SK-N-MC (cell line): ENCODE results near the gene WDR87.
"Not testable (repeated sequence)": the region's sequence is repeated elsewhere in the genome, so short reads cannot be mapped to it uniquely, and the experiment has no call there.

Experiments used
- DNase-seq: peaks from one replicate; pipeline ENCODE4 v3.0.0-alpha.2; 2011; ENCODE audit warnings: low read depth, low spot score
- H3K27ac ChIP-seq: fragments of 200-600 bp; sonication (generic); 2 replicates; pipeline ENCODE4 v1.5.1; 2016; ENCODE audit warnings: mixed run types
- H3K36me3 ChIP-seq: fragments of 200-600 bp; sonication (generic); 2 replicates; pipeline ENCODE4 v1.6.1; 2017; ENCODE audit warnings: antibody characterized with exemption, low read length, mixed read lengths; ENCODE audit not compliant: insufficient read depth
- H3K4me3 ChIP-seq: fragments of 200-600 bp; sonication (generic); 2 replicates; pipeline ENCODE4 v1.5.1; 2016
- H3K9ac ChIP-seq: fragments of 200-600 bp; sonication (generic); 2 replicates; pipeline ENCODE4 v1.8.0; 2017; ENCODE audit warnings: mixed run types, mixed read lengths; ENCODE audit not compliant: insufficient read length
- H3K9me3 ChIP-seq: fragments of 200-600 bp; sonication (generic); 2 replicates; pipeline ENCODE4 v1.6.1; 2017; ENCODE audit warnings: low read depth, mild to moderate bottlenecking, antibody characterized with exemption, low read length, moderate library complexity, mixed read lengths
- EZH2 ChIP-seq: fragments of 200-600 bp; sonication (generic); IDR thresholded peaks from one replicate; pipeline ENCODE4 v1.6.1; 2017; ENCODE audit warnings: antibody characterized with exemption
- FOXP2 ChIP-seq: optimal IDR thresholded peaks from 2 replicates; pipeline ENCODE3; 2011; ENCODE audit warnings: mild to moderate bottlenecking, moderate library complexity; ENCODE audit not compliant: insufficient read depth; ENCODE audit errors: extremely low read length, control extremely low read depth
- POLR2AphosphoS5 ChIP-seq: IDR thresholded peaks from 2 replicates; pipeline ENCODE4 v1.6.1; 2012; ENCODE audit warnings: mild to moderate bottlenecking, low read depth, low read length, borderline replicate concordance

WDR87 gene

DNA sequence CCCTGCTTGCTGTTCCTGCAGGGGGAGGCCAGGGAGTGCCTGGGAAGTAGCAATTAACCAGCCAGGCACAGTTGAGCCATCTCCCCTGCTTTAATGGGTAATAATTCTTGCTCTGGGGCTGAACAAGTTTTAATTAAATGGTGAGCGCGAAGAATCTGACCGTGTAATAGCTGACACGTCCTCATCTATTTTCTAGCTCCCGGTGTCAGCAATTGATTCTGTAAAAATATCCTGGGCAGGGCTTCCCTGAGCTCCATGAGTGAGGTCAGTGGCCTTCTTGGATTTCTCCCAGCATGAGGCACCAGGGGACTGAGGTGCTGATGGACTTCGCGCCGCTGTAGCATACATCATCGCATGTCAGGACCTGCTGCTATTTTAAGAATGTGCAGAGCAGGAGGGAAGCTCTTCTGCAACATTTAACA, 27.6 kb upstream of the WDR87 start:
- H3K9ac ChIP-seq, result no peak overlapping the region
- no peaks in the 10 kb centered on the region for H3K36me3 ChIP-seq
- H3K4me3 ChIP-seq, result no peak overlapping the region
- no peak for TF ChIP-seq EZH2
- TF ChIP-seq POLR2AphosphoS5, result no peak
- TF ChIP-seq FOXP2, result no peak
- no peak overlapping the region for H3K27ac ChIP-seq
- no peak for DNase-seq
- H3K9me3 ChIP-seq, result peaks cover 2% of the 10 kb centered on the region; the same call in 1 of the 2 replicates

DNA sequence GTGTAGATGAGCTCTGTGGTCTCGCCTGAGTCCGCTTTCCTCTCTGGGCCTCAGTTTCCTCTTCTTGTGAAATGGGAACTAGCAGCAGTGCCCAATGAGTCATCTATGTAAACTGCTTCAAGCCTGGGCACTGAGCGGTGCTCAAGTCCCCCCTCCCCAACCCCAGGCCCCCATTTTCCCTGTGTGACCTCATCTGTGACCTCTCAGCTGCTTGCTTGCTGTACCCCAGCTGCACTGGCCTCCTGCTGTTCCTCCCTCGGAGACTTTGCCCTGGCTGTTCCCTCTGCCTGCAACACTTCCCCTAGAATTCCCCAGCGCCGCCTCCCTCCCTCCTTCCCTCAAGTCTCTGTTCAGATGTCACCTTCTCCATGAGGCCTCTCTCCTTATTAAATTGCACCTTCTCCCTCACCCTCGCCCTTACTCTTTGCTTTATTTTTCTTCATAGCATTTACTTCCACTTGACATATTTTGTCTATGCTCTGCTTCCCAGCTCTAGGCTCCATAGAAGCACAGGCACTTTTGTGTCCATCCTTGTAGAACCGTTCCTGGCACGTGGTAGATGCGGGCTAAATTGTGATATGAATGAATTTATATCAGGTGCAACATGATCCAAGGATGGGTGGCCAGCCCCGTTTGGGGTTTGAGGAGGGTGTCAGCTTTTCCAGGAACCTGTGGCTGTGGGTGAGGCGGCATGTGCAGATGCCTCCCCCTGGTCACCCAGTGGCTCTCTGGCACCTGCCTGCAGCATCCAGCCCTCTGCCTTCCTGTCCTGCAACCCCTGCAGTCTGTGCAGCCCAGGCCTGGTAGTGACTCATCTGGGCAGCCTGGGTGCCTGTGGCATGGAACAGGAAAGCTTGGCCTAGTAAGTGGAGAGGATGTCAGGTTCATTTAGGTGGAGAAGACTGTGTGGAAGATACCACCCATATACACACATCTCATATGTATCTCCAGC, 26.9 kb upstream of the WDR87 start:
- no peak overlapping the region for H3K4me3 ChIP-seq
- no peak overlapping the region for H3K27ac ChIP-seq
- DNase-seq, result no peak
- no peak overlapping the region for H3K9ac ChIP-seq
- no peak for TF ChIP-seq POLR2AphosphoS5
- no peak for TF ChIP-seq EZH2
- TF ChIP-seq FOXP2, result no peak
- H3K36me3 ChIP-seq, result no peaks in the 10 kb centered on the region
- peaks cover 2% of the 10 kb centered on the region; the same call in 1 of the 2 replicates for H3K9me3 ChIP-seq

DNA sequence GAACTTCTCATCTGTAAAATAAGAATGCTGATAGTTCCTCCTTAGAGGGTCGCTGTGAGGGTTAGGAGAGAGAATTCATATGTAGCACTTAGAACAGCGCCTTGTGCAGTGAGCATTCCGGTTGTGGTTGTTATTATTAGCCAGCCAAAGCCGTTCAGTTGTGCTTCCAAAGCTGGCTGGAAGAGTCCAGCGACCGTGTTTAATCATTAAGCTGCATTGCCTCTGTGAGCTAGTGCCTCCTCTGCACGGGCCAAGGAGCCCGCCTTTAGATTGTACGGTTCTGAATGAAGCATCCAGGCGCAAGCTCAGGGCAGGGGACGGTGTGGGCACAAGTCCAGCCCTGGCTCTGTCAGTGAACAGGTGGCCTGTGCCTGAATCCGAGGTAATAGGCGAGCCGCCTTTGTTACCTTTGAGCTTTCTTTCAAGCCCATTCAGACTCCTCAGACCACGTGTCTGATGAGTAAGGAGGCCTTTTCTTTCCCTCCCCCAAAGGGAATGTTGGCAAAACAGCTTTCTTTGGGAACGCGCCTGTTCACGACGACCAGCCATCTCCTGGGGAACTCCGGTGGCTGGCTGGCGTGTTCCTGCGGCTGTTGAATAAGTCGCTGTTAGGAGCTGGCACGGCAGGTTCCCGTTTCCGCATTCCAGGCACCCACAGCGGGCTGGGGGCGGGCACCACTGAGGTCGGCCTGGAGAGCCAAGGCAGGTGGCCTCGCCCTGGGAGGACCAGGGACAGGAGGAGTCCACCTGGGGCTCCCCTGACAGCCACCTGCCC, 25.7 kb upstream of the WDR87 start:
- H3K4me3 ChIP-seq, result no peak overlapping the region
- no peak for DNase-seq
- H3K9ac ChIP-seq, result no peak overlapping the region
- H3K9me3 ChIP-seq, result peaks cover 2% of the 10 kb centered on the region; the same call in 1 of the 2 replicates
- TF ChIP-seq POLR2AphosphoS5 (no peak), FOXP2 (no peak), EZH2 (no peak)
- no peaks in the 10 kb centered on the region for H3K36me3 ChIP-seq
- no peak overlapping the region for H3K27ac ChIP-seq

DNA sequence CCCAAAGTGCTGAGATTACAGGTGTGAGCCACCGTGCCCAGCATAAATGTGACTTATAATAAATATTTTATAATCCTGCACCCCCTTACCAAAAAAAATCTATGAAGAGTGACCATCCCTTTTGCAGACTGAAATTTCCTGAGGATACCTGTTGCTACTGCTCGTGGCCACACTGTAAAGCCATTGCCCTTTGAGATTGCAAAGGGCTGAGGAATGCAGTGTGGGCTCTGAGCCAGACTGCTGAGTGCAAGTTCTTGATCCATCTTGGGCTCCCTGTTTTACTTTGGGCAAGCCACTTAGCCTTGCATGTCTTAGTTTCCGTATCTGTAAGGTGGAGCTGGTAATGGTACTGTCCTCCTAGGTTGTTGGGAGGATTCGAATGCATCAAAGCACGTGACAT, 24.0 kb upstream of the WDR87 start:
- DNase-seq, result no peak
- TF ChIP-seq POLR2AphosphoS5 (no peak), FOXP2 (no peak), EZH2 (no peak)
- Histone ChIP-seq H3K9me3 (peaks cover 2% of the 10 kb centered on the region; the same call in 1 of the 2 replicates), H3K27ac (no peak overlapping the region), H3K4me3 (no peak overlapping the region), H3K9ac (no peak overlapping the region), H3K36me3 (no peaks in the 10 kb centered on the region)

DNA sequence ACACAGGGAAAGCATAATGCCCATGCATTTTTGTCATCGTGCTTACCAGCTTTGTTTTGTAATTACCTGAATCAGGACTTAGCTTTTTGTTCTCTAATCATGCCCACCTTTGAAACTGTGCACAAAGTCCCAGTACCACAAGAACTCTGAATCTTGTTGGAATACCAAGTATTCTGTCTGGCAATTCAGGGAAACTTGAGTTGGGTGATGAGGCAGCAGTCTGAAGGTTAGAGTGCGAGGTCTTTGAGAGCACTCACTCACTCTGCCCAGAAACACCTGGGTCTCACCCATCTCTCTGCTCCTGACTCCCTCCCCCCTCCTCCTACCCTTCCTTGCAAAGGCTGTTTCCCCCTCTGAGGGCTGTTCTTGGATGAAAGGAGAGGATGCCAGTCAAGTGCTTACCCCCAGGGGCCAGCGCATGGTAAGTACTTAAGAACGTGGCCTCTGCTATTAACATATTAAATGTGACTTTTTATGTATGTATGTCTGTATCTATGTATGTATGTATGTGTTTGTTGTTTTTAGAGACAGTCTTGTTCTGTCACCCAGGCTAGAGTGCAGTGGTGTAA, 23.0 kb upstream of the WDR87 start:
- no peaks in the 10 kb centered on the region for H3K9me3 ChIP-seq
- TF ChIP-seq FOXP2, result no peak
- TF ChIP-seq POLR2AphosphoS5, result no peak
- no peak for TF ChIP-seq EZH2
- no peak overlapping the region for H3K4me3 ChIP-seq
- no peak overlapping the region for H3K9ac ChIP-seq
- no peak overlapping the region for H3K27ac ChIP-seq
- DNase-seq, result no peak
- H3K36me3 ChIP-seq, result no peaks in the 10 kb centered on the region

DNA sequence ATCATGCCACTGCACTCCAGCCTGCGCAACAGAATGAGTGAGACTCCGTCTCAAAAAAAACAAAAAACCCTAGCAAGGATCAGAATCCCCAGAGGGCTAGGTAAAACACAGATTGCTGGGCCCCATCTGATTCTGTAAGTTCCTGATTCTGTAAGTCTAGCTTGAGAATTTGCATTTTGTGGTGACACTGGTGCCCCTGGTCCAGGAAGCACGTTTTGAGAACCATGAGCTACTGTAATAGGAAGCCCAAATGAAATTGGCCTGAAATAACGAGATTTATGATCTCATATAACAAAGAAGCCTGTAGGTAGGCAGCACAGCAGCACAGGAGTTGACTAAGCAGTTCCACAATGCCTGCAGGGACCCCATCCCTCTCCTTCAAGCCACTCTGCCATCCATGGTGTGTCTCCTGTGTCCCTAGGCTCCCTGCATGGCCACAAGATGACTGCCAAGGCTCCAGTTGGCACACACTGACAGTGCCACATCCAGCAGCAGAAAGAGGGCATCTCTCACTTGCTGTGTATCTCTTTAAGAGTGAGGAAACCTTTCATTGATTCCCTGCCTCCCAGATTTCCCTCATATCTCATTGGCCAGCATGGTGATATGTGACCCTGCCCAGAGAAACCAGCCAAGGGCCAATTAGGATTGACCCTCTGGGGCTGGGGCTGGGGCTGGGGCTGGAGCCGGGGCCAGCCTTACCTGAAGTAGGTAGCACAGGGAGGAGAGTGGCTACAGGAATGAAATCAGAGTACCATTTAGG, 22.3 kb upstream of the WDR87 start:
- no peaks in the 10 kb centered on the region for H3K36me3 ChIP-seq
- H3K27ac ChIP-seq, result no peak overlapping the region
- no peak overlapping the region for H3K9ac ChIP-seq
- H3K9me3 ChIP-seq, result no peaks in the 10 kb centered on the region
- no peak for TF ChIP-seq EZH2
- no peak for DNase-seq
- H3K4me3 ChIP-seq, result no peak overlapping the region

DNA sequence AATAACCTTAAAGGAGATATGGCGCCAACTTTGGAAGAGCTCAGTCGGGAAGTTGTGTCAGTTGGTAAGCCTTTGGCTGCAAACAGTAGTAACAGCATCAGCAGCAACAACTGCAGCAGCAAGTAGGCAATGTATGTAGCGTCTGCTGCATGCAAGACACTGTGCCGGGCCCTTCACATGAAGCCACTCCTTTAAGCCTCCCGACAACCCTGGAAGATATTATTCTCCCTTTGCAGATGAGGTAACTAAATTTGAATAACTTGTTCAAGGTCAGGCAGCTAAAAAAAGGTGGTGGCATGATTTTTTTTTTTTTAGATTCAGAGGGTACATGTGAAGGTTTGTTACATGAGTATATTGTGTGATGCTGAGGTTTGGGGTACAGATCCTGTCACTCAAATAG, 20.3 kb upstream of the WDR87 start:
- no peak overlapping the region for H3K4me3 ChIP-seq
- no peak overlapping the region for H3K9ac ChIP-seq
- H3K27ac ChIP-seq, result no peak overlapping the region
- no peaks in the 10 kb centered on the region for H3K36me3 ChIP-seq
- no peak for DNase-seq
- TF ChIP-seq POLR2AphosphoS5, result no peak
- H3K9me3 ChIP-seq, result no peaks in the 10 kb centered on the region

DNA sequence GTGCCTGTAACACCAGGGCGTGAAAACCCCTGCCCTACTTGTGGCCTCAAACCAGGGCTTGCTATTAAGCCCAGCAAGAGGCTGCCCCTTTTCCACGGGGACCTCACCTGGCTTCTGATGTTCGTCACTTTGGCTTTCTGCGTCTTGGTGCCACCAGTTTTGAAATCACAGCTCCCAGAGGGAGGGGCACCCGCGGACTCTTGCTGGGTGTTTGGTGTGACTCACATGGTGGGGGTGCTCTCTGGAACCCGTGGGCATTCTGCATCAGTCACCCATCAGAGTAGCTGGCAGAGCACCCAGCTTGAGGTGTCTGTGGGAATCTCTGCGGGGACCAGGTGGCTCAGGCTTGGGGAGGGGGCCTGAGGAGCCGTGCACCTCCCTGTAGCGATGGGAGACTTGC, 19.9 kb upstream of the WDR87 start:
- Histone ChIP-seq H3K4me3 (no peak overlapping the region), H3K9ac (no peak overlapping the region), H3K9me3 (no peaks in the 10 kb centered on the region), H3K27ac (no peak overlapping the region), H3K36me3 (no peaks in the 10 kb centered on the region)
- DNase-seq, result no peak
- TF ChIP-seq EZH2, result no peak
- TF ChIP-seq FOXP2, result no peak
- TF ChIP-seq POLR2AphosphoS5, result no peak

DNA sequence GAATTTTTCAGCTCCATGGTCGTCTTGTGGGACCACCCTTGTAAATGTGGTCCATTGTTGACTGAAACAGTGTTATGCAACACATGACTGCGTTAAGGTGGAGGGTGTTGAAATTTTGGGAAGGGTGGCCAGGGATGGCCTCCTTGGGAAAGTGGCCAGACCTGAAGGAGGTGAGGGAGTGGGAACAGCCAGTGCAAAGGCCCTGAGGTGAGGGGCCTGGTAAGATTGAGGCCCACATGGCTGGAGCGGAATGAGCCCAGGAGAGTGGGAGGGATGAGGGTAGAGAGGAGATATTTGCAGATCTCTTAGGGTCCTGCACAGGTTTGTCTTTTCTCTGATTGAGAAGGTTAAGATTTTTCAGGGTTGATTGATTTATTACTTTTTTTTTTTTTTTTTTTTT, 18.8 kb upstream of the WDR87 start:
- Histone ChIP-seq H3K9me3 (no peaks in the 10 kb centered on the region), H3K36me3 (no peaks in the 10 kb centered on the region), H3K4me3 (no peak overlapping the region), H3K27ac (no peak overlapping the region), H3K9ac (no peak overlapping the region)
- TF ChIP-seq POLR2AphosphoS5, result no peak
- TF ChIP-seq EZH2, result no peak
- no peak for TF ChIP-seq FOXP2
- no peak for DNase-seq

DNA sequence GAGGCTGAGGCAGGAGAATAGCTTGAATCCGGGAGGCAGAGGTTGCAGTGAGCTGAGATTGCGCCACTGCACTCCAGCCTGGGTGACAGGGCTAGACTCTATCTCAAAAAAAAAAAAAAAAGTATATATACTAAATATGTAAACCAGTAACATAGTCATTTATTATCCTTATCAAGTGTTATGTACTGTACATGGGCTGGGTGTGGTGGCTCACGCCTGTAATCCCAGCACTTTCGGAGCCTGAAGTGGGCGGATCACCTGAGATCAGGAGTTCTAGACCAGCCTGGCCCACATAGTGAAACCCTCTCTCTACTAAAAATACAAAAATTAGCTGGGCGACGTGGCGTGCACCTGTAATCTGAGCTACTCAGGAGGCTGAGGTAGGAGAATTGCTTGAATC, 18.2 kb upstream of the WDR87 start:
- H3K36me3 ChIP-seq, H3K9me3 ChIP-seq, DNase-seq, H3K4me3 ChIP-seq, H3K27ac ChIP-seq, H3K9ac ChIP-seq: not testable (repeated sequence)
